HG02884 (cell line): ENCODE results near the gene TTC27.
"Not testable (repeated sequence)": the region's sequence is repeated elsewhere in the genome, so short reads cannot be mapped to it uniquely, and the experiment has no call there.

Source experiments
- ATAC-seq: cut with Tn5 transposase; IDR thresholded peaks from one replicate; pipeline ENCODE4 v1.9.1; 2021; ENCODE audit warnings: mild to moderate bottlenecking, moderate library complexity; ENCODE audit not compliant: unreplicated experiment

The TTC27 gene

GRCh38 chr2:32718752-32719151 is 90.9 kb downstream of the TTC27 start:
- ATAC-seq = no peak

- no peak for ATAC-seq
These were observed 91.6 kb downstream of the TTC27 start for GRCh38 chr2:32719430-32719829.

GRCh38 chr2:32719933-32720716 is 92.3 kb downstream of the TTC27 start:
- no peak for ATAC-seq

GRCh38 chr2:32720771-32721170 is 92.9 kb downstream of the TTC27 start:
- no peak for ATAC-seq

GRCh38 chr2:32721376-32721775 is 93.5 kb downstream of the TTC27 start:
- no peak for ATAC-seq

GRCh38 chr2:32723467-32724079 is 95.7 kb downstream of the TTC27 start:
- no peak for ATAC-seq

GRCh38 chr2:32726678-32727077 is 98.8 kb downstream of the TTC27 start:
- ATAC-seq = not testable (repeated sequence)

- no peak for ATAC-seq
These were observed 99.3 kb downstream of the TTC27 start for GRCh38 chr2:32727157-32727556.

- ATAC-seq = not testable (repeated sequence)
These were observed 103.1 kb downstream of the TTC27 start for GRCh38 chr2:32730958-32731357.

GRCh38 chr2:32732120-32732519 is 104.3 kb downstream of the TTC27 start:
- no peak for ATAC-seq

- ATAC-seq = peak; percentile 65
These were observed 105.1 kb downstream of the TTC27 start for GRCh38 chr2:32732912-32733472.

GRCh38 chr2:32735348-32735747 is 107.5 kb downstream of the TTC27 start:
- no peak for ATAC-seq

- no peak for ATAC-seq
These were observed 111.1 kb downstream of the TTC27 start for GRCh38 chr2:32738939-32739338.

GRCh38 chr2:32739664-32740063 is 111.8 kb downstream of the TTC27 start:
- no peak for ATAC-seq

GRCh38 chr2:32741575-32741974 is 113.7 kb downstream of the TTC27 start:
- ATAC-seq = no peak

GRCh38 chr2:32742376-32742775 is 114.5 kb downstream of the TTC27 start:
- no peak for ATAC-seq

- no peak for ATAC-seq
These were observed 115.8 kb downstream of the TTC27 start for GRCh38 chr2:32743480-32744236.

GRCh38 chr2:32745191-32745590 is 117.3 kb downstream of the TTC27 start:
- ATAC-seq = no peak

GRCh38 chr2:32745675-32746074 is 117.8 kb downstream of the TTC27 start:
- ATAC-seq = no peak

- ATAC-seq = no peak
These were observed 118.8 kb downstream of the TTC27 start for GRCh38 chr2:32746669-32747068.

- ATAC-seq = no peak
These were observed 120.3 kb downstream of the TTC27 start for GRCh38 chr2:32748158-32748557.
